ENCODE data around the gene DNAJC10.

DNAJC10 gene

GRCh38 chr2:182824767-182825158 is 108.7 kb downstream of the DNAJC10 start:
- no peaks in the 10 kb centered on the region for H3K36me3 Mint-ChIP-seq (ENCODE audit: low read depth)
- H3K27ac Mint-ChIP-seq = no peak overlapping the region
- ATAC-seq = no peak
- DNase-seq = no peak
- H3K9me3 Mint-ChIP-seq = no peaks in the 10 kb centered on the region
- peaks cover 13% of the 10 kb centered on the region for H3K27me3 Mint-ChIP-seq
- H3K4me3 Mint-ChIP-seq = no peak overlapping the region
- no peaks in the 10 kb centered on the region for H3K4me1 Mint-ChIP-seq

- no peaks in the 10 kb centered on the region for H3K4me1 Mint-ChIP-seq
- H3K4me3 Mint-ChIP-seq = no peak overlapping the region
- ATAC-seq (no peak), DNase-seq (no peak)
- H3K9me3 Mint-ChIP-seq = no peaks in the 10 kb centered on the region
- peaks cover 12% of the 10 kb centered on the region for H3K27me3 Mint-ChIP-seq
- H3K27ac Mint-ChIP-seq = no peak overlapping the region
- no peaks in the 10 kb centered on the region for H3K36me3 Mint-ChIP-seq (ENCODE audit: low read depth)
Observed at GRCh38 chr2:182826064-182826463, 110.0 kb downstream of the DNAJC10 start.

GRCh38 chr2:182826496-182826895 is 110.4 kb downstream of the DNAJC10 start:
- Mint-ChIP-seq H3K4me3 (no peak overlapping the region), H3K27ac (no peak overlapping the region), H3K9me3 (no peaks in the 10 kb centered on the region), H3K36me3 (ENCODE audit: low read depth) (no peaks in the 10 kb centered on the region), H3K27me3 (peaks cover 8% of the 10 kb centered on the region), H3K4me1 (no peaks in the 10 kb centered on the region)
- DNase-seq (no peak), ATAC-seq (no peak)

GRCh38 chr2:182827182-182827879 is 111.3 kb downstream of the DNAJC10 start:
- H3K27me3 Mint-ChIP-seq = peaks cover 9% of the 10 kb centered on the region
- no peak overlapping the region for H3K27ac Mint-ChIP-seq
- ATAC-seq (no peak), DNase-seq (no peak)
- H3K36me3 Mint-ChIP-seq (ENCODE audit: low read depth) = no peaks in the 10 kb centered on the region
- no peaks in the 10 kb centered on the region for H3K9me3 Mint-ChIP-seq
- no peak overlapping the region for H3K4me3 Mint-ChIP-seq
- H3K4me1 Mint-ChIP-seq = no peaks in the 10 kb centered on the region

GRCh38 chr2:182831101-182831500 is 115.0 kb downstream of the DNAJC10 start:
- no peak overlapping the region for H3K4me3 Mint-ChIP-seq
- no peaks in the 10 kb centered on the region for H3K4me1 Mint-ChIP-seq
- peaks cover 6% of the 10 kb centered on the region for H3K27me3 Mint-ChIP-seq
- no peak for DNase-seq
- no peak overlapping the region for H3K27ac Mint-ChIP-seq
- H3K9me3 Mint-ChIP-seq = no peaks in the 10 kb centered on the region
- no peaks in the 10 kb centered on the region for H3K36me3 Mint-ChIP-seq (ENCODE audit: low read depth)
- no peak for ATAC-seq

GRCh38 chr2:182831921-182832320 is 115.9 kb downstream of the DNAJC10 start:
- ATAC-seq (no peak), DNase-seq (no peak)
- Mint-ChIP-seq H3K9me3 (no peaks in the 10 kb centered on the region), H3K27me3 (peaks cover 6% of the 10 kb centered on the region), H3K36me3 (ENCODE audit: low read depth) (no peaks in the 10 kb centered on the region), H3K4me3 (no peak overlapping the region), H3K4me1 (no peaks in the 10 kb centered on the region), H3K27ac (no peak overlapping the region)

GRCh38 chr2:182833084-182833854 is 117.2 kb downstream of the DNAJC10 start:
- H3K4me1 Mint-ChIP-seq = no peaks in the 10 kb centered on the region
- DNase-seq (no peak), ATAC-seq (no peak)
- H3K36me3 Mint-ChIP-seq (ENCODE audit: low read depth) = no peaks in the 10 kb centered on the region
- no peaks in the 10 kb centered on the region for H3K9me3 Mint-ChIP-seq
- H3K4me3 Mint-ChIP-seq = no peak overlapping the region
- H3K27ac Mint-ChIP-seq = no peak overlapping the region
- peaks cover 11% of the 10 kb centered on the region for H3K27me3 Mint-ChIP-seq

GRCh38 chr2:182834293-182834692 is 118.2 kb downstream of the DNAJC10 start:
- Mint-ChIP-seq H3K4me1 (no peaks in the 10 kb centered on the region), H3K36me3 (ENCODE audit: low read depth) (no peaks in the 10 kb centered on the region), H3K27me3 (peaks cover 12% of the 10 kb centered on the region), H3K9me3 (no peaks in the 10 kb centered on the region), H3K27ac (no peak overlapping the region), H3K4me3 (no peak overlapping the region)
- DNase-seq = no peak
- no peak for ATAC-seq

GRCh38 chr2:182836451-182836850 is 120.4 kb downstream of the DNAJC10 start:
- peaks cover 24% of the 10 kb centered on the region for H3K27me3 Mint-ChIP-seq

More at GRCh38 chr2:182836451-182836850, 120.4 kb downstream of the DNAJC10 start:
- no peak overlapping the region for H3K27ac Mint-ChIP-seq
- H3K4me3 Mint-ChIP-seq = no peak overlapping the region
- ATAC-seq = no peak
- H3K4me1 Mint-ChIP-seq = no peaks in the 10 kb centered on the region
- DNase-seq = no peak
- no peaks in the 10 kb centered on the region for H3K36me3 Mint-ChIP-seq (ENCODE audit: low read depth)
- H3K9me3 Mint-ChIP-seq = no peaks in the 10 kb centered on the region
